WTC11 (cell line): ENCODE measurements around the gene IPP. TPM values are rescaled to one million over a fixed set of nuclear protein-coding genes. Genes with fewer than 3 reads are reported as not detected.

Source experiments
- ATAC-seq: fragments of 200-7000 bp; cut with Tn5 transposase; 2 replicates; pipeline ENCODE4 v1.10.0; 2021; ENCODE audit warnings: mild to moderate bottlenecking, moderate library complexity
- CTCF ChIA-PET: fragments of 300-600 bp; sonication (Branson Sonifier 250); formaldehyde crosslinking; loops from one replicate; lab custom pipeline; 2021; ENCODE audit warnings: antibody characterized with exemption; lab: Charles Lee
- POLR2A ChIA-PET: fragments of 350-600 bp; sonication (Branson Sonifier 250); formaldehyde crosslinking; loops from one replicate; lab custom pipeline; 2021; ENCODE audit warnings: antibody characterized with exemption; lab: Charles Lee
- DNase-seq: peaks from one replicate; pipeline ENCODE4 v3.0.0; 2021; ENCODE audit warnings: low spot score
- H3K27ac Mint-ChIP-seq: 2 replicates; pipeline ENCODE4 v1.8.0; 2021; ENCODE audit warnings: mixed read lengths
- H3K27me3 Mint-ChIP-seq: 2 replicates; pipeline ENCODE4 v1.8.0; 2021; ENCODE audit warnings: low read depth, mild to moderate bottlenecking, moderate library complexity, mixed read lengths
- H3K36me3 Mint-ChIP-seq: 2 replicates; pipeline ENCODE4 v1.8.0; 2021; ENCODE audit warnings: mixed read lengths
- H3K4me1 Mint-ChIP-seq: 2 replicates; pipeline ENCODE4 v1.8.0; 2022; ENCODE audit warnings: mixed read lengths
- H3K4me3 Mint-ChIP-seq: 2 replicates; pipeline ENCODE4 v1.8.0; 2021; ENCODE audit warnings: mild to moderate bottlenecking, moderate library complexity, mixed read lengths
- H3K9me3 Mint-ChIP-seq: 2 replicates; pipeline ENCODE4 v1.8.0; 2021; ENCODE audit warnings: mixed read lengths
- CREB1 ChIP-seq: sonication (generic); formaldehyde crosslinking; IDR thresholded peaks from 2 replicates; pipeline ENCODE4 v1.8.0; 2023; ENCODE audit warnings: mild to moderate bottlenecking, missing genetic modification reagents
- CTCF ChIP-seq: fragments of 200-600 bp; IDR thresholded peaks from 2 replicates; pipeline ENCODE4 v1.8.0; 2022; ENCODE audit warnings: antibody characterized with exemption
- ERG ChIP-seq: fragments of 250-450 bp; sonication (Bioruptor Pico); IDR thresholded peaks from 2 replicates; pipeline ENCODE4 v1.8.0; 2021; ENCODE audit warnings: mild to moderate bottlenecking
- FOXP1 ChIP-seq: sonication (generic); formaldehyde crosslinking; IDR thresholded peaks from 2 replicates; pipeline ENCODE4 v1.8.0; 2022; ENCODE audit warnings: missing genetic modification reagents, mild to moderate bottlenecking, moderate library complexity, borderline replicate concordance
- GABPB1 ChIP-seq: sonication (generic); formaldehyde crosslinking; IDR thresholded peaks from 2 replicates; pipeline ENCODE4 v1.8.1; 2023; ENCODE audit warnings: mild to moderate bottlenecking, missing genetic modification reagents
- JUN ChIP-seq: sonication (generic); formaldehyde crosslinking; IDR thresholded peaks from 2 replicates; pipeline ENCODE4 v1.8.0; 2023; ENCODE audit warnings: mild to moderate bottlenecking, missing genetic modification reagents
- MAX ChIP-seq: sonication (generic); formaldehyde crosslinking; IDR thresholded peaks from 2 replicates; pipeline ENCODE4 v1.8.0; 2022; ENCODE audit warnings: mild to moderate bottlenecking, missing genetic modification reagents
- MXD4 ChIP-seq: fragments of 250-450 bp; sonication (Bioruptor Pico); IDR thresholded peaks from 2 replicates; pipeline ENCODE4 v1.8.0; 2021; ENCODE audit warnings: mild to moderate bottlenecking, moderate library complexity, borderline replicate concordance
- MYBL2 ChIP-seq: sonication (generic); formaldehyde crosslinking; IDR thresholded peaks from 2 replicates; pipeline ENCODE4 v1.8.1; 2023; ENCODE audit warnings: mild to moderate bottlenecking, moderate library complexity, missing genetic modification reagents
- RELA ChIP-seq: sonication (generic); formaldehyde crosslinking; IDR thresholded peaks from 2 replicates; pipeline ENCODE4 v1.8.1; 2022; ENCODE audit warnings: missing genetic modification reagents, mild to moderate bottlenecking, borderline replicate concordance
- SOX15 ChIP-seq: fragments of 250-450 bp; sonication (Bioruptor Pico); IDR thresholded peaks from 2 replicates; pipeline ENCODE4 v1.9.0; 2021; ENCODE audit warnings: mild to moderate bottlenecking
- SP1 ChIP-seq: sonication (generic); formaldehyde crosslinking; conservative IDR thresholded peaks from 2 replicates; pipeline ENCODE4 v1.8.1; 2022; ENCODE audit warnings: missing genetic modification reagents
- STAT6 ChIP-seq: sonication (generic); formaldehyde crosslinking; conservative IDR thresholded peaks from 2 replicates; pipeline ENCODE4 v1.8.1; 2023; ENCODE audit warnings: mild to moderate bottlenecking, low read depth, missing genetic modification reagents, moderate library complexity
- ZBTB21 ChIP-seq: sonication (generic); formaldehyde crosslinking; IDR thresholded peaks from 2 replicates; pipeline ENCODE4 v1.8.1; 2023; ENCODE audit warnings: mild to moderate bottlenecking, missing genetic modification reagents, borderline replicate concordance
- ZNF121 ChIP-seq: sonication (generic); formaldehyde crosslinking; IDR thresholded peaks from 2 replicates; pipeline ENCODE4 v1.8.0; 2023; ENCODE audit warnings: missing genetic modification reagents
- ZNF138 ChIP-seq: sonication (generic); formaldehyde crosslinking; conservative IDR thresholded peaks from 2 replicates; pipeline ENCODE4 v1.8.1; 2022; ENCODE audit warnings: mild to moderate bottlenecking, moderate library complexity, missing genetic modification reagents
- ZNF263 ChIP-seq: sonication (generic); formaldehyde crosslinking; IDR thresholded peaks from 2 replicates; pipeline ENCODE4 v1.8.1; 2022; ENCODE audit warnings: low read depth, mild to moderate bottlenecking, moderate library complexity, missing genetic modification reagents
- ZNF671 ChIP-seq: fragments of 250-450 bp; sonication (Bioruptor Pico); IDR thresholded peaks from 2 replicates; pipeline ENCODE4 v1.8.0; 2021; ENCODE audit warnings: mild to moderate bottlenecking
- total RNA-seq: library from RNA; stranded (reverse); gene quantifications from 3 replicates; pipeline ENCODE4 v1.2.3, GENCODE V29; 2021
- TF ChIP-seq, protein P1 (sequence below): sonication (generic); formaldehyde crosslinking; IDR thresholded peaks from 2 replicates; pipeline ENCODE4 v1.8.1; 2022; ENCODE audit warnings: mild to moderate bottlenecking, moderate library complexity, missing genetic modification reagents
- TF ChIP-seq, protein P2 (sequence below): sonication (generic); formaldehyde crosslinking; IDR thresholded peaks from 2 replicates; pipeline ENCODE4 v1.8.1; 2023; ENCODE audit warnings: mild to moderate bottlenecking, missing genetic modification reagents

Gene IPP
- total RNA-seq, 1 experiment from 2014 or later = 6.3 TPM

- CTCF ChIA-PET = no interaction called here
- no peak overlapping the region for H3K4me3 Mint-ChIP-seq
- no peak for DNase-seq
- no peaks in the 10 kb centered on the region for H3K4me1 Mint-ChIP-seq
- POLR2A ChIA-PET = no interaction called here
- no peak for TF ChIP-seq CREB1 (CRISPR knock-in tag)
- TF ChIP-seq SOX15 = no peak
- no peak for TF ChIP-seq STAT6 (CRISPR knock-in tag)
- TF ChIP-seq GABPB1 (CRISPR knock-in tag) = no peak
- no peak for TF ChIP-seq ZNF121
- peaks cover 5% of the 10 kb centered on the region for H3K9me3 Mint-ChIP-seq
- ATAC-seq = no peak
- H3K36me3 Mint-ChIP-seq = 0 out of 2 replicates have a peak, but pooled peaks cover 2% of the 10 kb centered on the region
- H3K27ac Mint-ChIP-seq = no peak overlapping the region
- no peaks in the 10 kb centered on the region for H3K27me3 Mint-ChIP-seq
Observed at GRCh38 chr1:45722809-45723208, 27.6 kb downstream of the IPP start.

- POLR2A ChIA-PET = no interaction called here
- CTCF ChIA-PET = no interaction called here
- DNase-seq (no peak), ATAC-seq (no peak)
- TF ChIP-seq RELA (CRISPR knock-in tag) = no peak
- no peak for TF ChIP-seq ZNF138 (CRISPR knock-in tag)
- TF ChIP-seq MXD4 (CRISPR knock-in tag) = no peak
- TF ChIP-seq CTCF = no peak
- TF ChIP-seq JUN (CRISPR knock-in tag) = no peak
- TF ChIP-seq ERG (CRISPR knock-in tag) = no peak
- TF ChIP-seq FOXP1 = no peak
- TF ChIP-seq MYBL2 (CRISPR knock-in tag) = no peak
- TF ChIP-seq ZNF671 (CRISPR knock-in tag) = no peak
- no peak for TF ChIP-seq MAX (CRISPR knock-in tag)
- no peak for TF ChIP-seq ZNF121
- TF ChIP-seq ZNF263 = no peak
- TF ChIP-seq ZBTB21 (CRISPR knock-in tag) = no peak
- TF ChIP-seq SP1 = no peak
- TF ChIP-seq, protein P1, sequence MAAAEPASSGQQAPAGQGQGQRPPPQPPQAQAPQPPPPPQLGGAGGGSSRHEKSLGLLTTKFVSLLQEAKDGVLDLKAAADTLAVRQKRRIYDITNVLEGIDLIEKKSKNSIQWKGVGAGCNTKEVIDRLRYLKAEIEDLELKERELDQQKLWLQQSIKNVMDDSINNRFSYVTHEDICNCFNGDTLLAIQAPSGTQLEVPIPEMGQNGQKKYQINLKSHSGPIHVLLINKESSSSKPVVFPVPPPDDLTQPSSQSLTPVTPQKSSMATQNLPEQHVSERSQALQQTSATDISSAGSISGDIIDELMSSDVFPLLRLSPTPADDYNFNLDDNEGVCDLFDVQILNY = no peak
- TF ChIP-seq, protein P2, sequence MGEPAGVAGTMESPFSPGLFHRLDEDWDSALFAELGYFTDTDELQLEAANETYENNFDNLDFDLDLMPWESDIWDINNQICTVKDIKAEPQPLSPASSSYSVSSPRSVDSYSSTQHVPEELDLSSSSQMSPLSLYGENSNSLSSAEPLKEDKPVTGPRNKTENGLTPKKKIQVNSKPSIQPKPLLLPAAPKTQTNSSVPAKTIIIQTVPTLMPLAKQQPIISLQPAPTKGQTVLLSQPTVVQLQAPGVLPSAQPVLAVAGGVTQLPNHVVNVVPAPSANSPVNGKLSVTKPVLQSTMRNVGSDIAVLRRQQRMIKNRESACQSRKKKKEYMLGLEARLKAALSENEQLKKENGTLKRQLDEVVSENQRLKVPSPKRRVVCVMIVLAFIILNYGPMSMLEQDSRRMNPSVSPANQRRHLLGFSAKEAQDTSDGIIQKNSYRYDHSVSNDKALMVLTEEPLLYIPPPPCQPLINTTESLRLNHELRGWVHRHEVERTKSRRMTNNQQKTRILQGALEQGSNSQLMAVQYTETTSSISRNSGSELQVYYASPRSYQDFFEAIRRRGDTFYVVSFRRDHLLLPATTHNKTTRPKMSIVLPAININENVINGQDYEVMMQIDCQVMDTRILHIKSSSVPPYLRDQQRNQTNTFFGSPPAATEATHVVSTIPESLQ (CRISPR knock-in tag) = no peak
- Mint-ChIP-seq H3K27ac (no peak overlapping the region), H3K27me3 (no peaks in the 10 kb centered on the region), H3K4me1 (no peaks in the 10 kb centered on the region), H3K9me3 (peaks cover 5% of the 10 kb centered on the region), H3K4me3 (no peak overlapping the region), H3K36me3 (0 out of 2 replicates have a peak, but pooled peaks cover 2% of the 10 kb centered on the region)
Observed at GRCh38 chr1:45721207-45721606, 29.2 kb downstream of the IPP start.
